Loucy (cell line): ENCODE results near the gene GAS2L1.

Experiments
- CTCF ChIP-seq: fragments of 200-600 bp; sonication (generic); conservative IDR thresholded peaks from 2 replicates; pipeline ENCODE4 v1.5.1; 2014; ENCODE audit warnings: mild to moderate bottlenecking, antibody characterized with exemption, low read length
- EZH2phosphoT487 ChIP-seq: fragments of 200-600 bp; IDR thresholded peaks from 2 replicates; pipeline ENCODE4 v1.6.1; 2018; ENCODE audit warnings: antibody characterized with exemption, mild to moderate bottlenecking, moderate library complexity, borderline replicate concordance

- no peak for TF ChIP-seq CTCF
- no peak for TF ChIP-seq EZH2phosphoT487
Observed at GRCh38 chr22:29323641-29324040, 17.2 kb downstream of the GAS2L1 start.
